HEK293 (cell line): ENCODE data around the gene PNKD.

ENCODE experiments used
- CTCF ChIA-PET: fragments of 350-600 bp; formaldehyde crosslinking; extraction: SDS; loops from one replicate; lab custom pipeline; 2021; ENCODE audit warnings: antibody characterized with exemption; lab: Yijun Ruan, JAX
- POLR2A ChIA-PET: fragments of 300-600 bp; formaldehyde crosslinking; extraction: SDS; loops from one replicate; lab custom pipeline; 2020; ENCODE audit warnings: antibody characterized with exemption, inconsistent platforms; lab: Yijun Ruan, JAX
- H3K27ac ChIP-seq: fragments of 200-500 bp; sonication (Bioruptor generic); 2 replicates; pipeline ENCODE4 v1.5.1; 2014; ENCODE audit warnings: low read depth, low read length, control low read depth, inconsistent platforms; ENCODE audit errors: extremely low read depth
- H3K36me3 ChIP-seq, 2 experiments: fragments of 200-500 bp in 1 of 2; sonication (Bioruptor generic) in 1 of 2; 1 replicate in 1 of 2; 2 replicates in 1 of 2; pipeline ENCODE4 v1.5.1; 2014 to 2017; ENCODE audit warnings: inconsistent platforms in 2 of 2, low read length in 2 of 2; ENCODE audit not compliant: control insufficient read depth in 2 of 2, insufficient read depth in 1 of 2
- H3K4me1 ChIP-seq: fragments of 200-500 bp; sonication (Bioruptor generic); 2 replicates; pipeline ENCODE4 v1.5.1; 2014; ENCODE audit warnings: mild to moderate bottlenecking, low read length, inconsistent platforms; ENCODE audit not compliant: control insufficient read depth, insufficient read depth
- H3K4me3 ChIP-seq: 2 replicates; pipeline ENCODE4 v1.5.1; 2011; ENCODE audit warnings: low read depth, mild to moderate bottlenecking, control low read depth, low read length, moderate library complexity
- H3K9me3 ChIP-seq: fragments of 200-500 bp; sonication (Bioruptor generic); 2 replicates; pipeline ENCODE4 v1.5.1; 2014; ENCODE audit warnings: low read depth, low read length, inconsistent platforms; ENCODE audit not compliant: control insufficient read depth, insufficient read depth
- KLF7 ChIP-seq: fragments of 450-650 bp; formaldehyde crosslinking; IDR thresholded peaks from 2 replicates; pipeline ENCODE4 v1.5.1; 2016; ENCODE audit warnings: missing biosample characterization, missing genetic modification characterization, borderline replicate concordance
- KLF8 ChIP-seq: fragments of 450-650 bp; formaldehyde crosslinking; IDR thresholded peaks from 2 replicates; pipeline ENCODE4 v1.5.1; 2016; ENCODE audit warnings: missing biosample characterization, missing genetic modification characterization
- MEIS1 ChIP-seq: sonication (generic); formaldehyde crosslinking; IDR thresholded peaks from 2 replicates; pipeline ENCODE4 v1.8.1; 2022; ENCODE audit warnings: missing genetic modification reagents, mild to moderate bottlenecking, borderline replicate concordance
- REPIN1 ChIP-seq: fragments of 450-650 bp; formaldehyde crosslinking; IDR thresholded peaks from 2 replicates; pipeline ENCODE4 v1.5.1; 2017; ENCODE audit warnings: missing biosample characterization, missing genetic modification characterization, low read depth
- SP2 ChIP-seq: fragments of 450-650 bp; formaldehyde crosslinking; IDR thresholded peaks from 2 replicates; pipeline ENCODE4 v1.5.1; 2016; ENCODE audit warnings: missing biosample characterization, missing genetic modification characterization
- TRIM28 ChIP-seq: IDR thresholded peaks from 2 replicates; pipeline ENCODE4 v1.6.1; 2011; ENCODE audit warnings: low read length, control low read depth, borderline replicate concordance
- YY2 ChIP-seq: fragments of 450-650 bp; formaldehyde crosslinking; IDR thresholded peaks from 2 replicates; pipeline ENCODE4 v1.5.1; 2016; ENCODE audit warnings: missing biosample characterization, missing genetic modification characterization
- ZBTB44 ChIP-seq: fragments of 450-650 bp; IDR thresholded peaks from 2 replicates; pipeline ENCODE4 v1.5.1; 2018; ENCODE audit warnings: missing biosample characterization, mild to moderate bottlenecking, missing genetic modification characterization
- ZNF146 ChIP-seq: fragments of 450-650 bp; formaldehyde crosslinking; IDR thresholded peaks from 2 replicates; pipeline ENCODE4 v1.5.1; 2016; ENCODE audit warnings: missing biosample characterization, missing genetic modification characterization
- ZNF148 ChIP-seq: fragments of 450-650 bp; formaldehyde crosslinking; IDR thresholded peaks from 2 replicates; pipeline ENCODE4 v1.5.0; 2017; ENCODE audit warnings: missing biosample characterization, missing genetic modification characterization, borderline replicate concordance
- ZNF311 ChIP-seq: fragments of 450-650 bp; formaldehyde crosslinking; IDR thresholded peaks from 2 replicates; pipeline ENCODE4 v1.5.1; 2017; ENCODE audit warnings: missing biosample characterization, missing genetic modification characterization, borderline replicate concordance
- ZNF37A ChIP-seq: fragments of 450-650 bp; IDR thresholded peaks from 2 replicates; pipeline ENCODE4 v1.5.1; 2018; ENCODE audit warnings: missing biosample characterization, missing genetic modification characterization
- ZNF473 ChIP-seq: fragments of 450-650 bp; formaldehyde crosslinking; IDR thresholded peaks from 2 replicates; pipeline ENCODE4 v1.5.1; 2017; ENCODE audit warnings: missing biosample characterization, missing genetic modification characterization
- ZNF530 ChIP-seq: fragments of 450-650 bp; formaldehyde crosslinking; IDR thresholded peaks from 2 replicates; pipeline ENCODE4 v1.5.1; 2016; ENCODE audit warnings: low read depth, missing biosample characterization, missing genetic modification characterization
- ZNF561 ChIP-seq: fragments of 450-650 bp; IDR thresholded peaks from 2 replicates; pipeline ENCODE4 v1.5.1; 2018; ENCODE audit warnings: missing biosample characterization, missing genetic modification characterization, borderline replicate concordance
- ZNF580 ChIP-seq: fragments of 450-650 bp; formaldehyde crosslinking; IDR thresholded peaks from 2 replicates; pipeline ENCODE4 v1.5.1; 2016; ENCODE audit warnings: missing biosample characterization, missing genetic modification characterization
- ZNF623 ChIP-seq: fragments of 450-650 bp; formaldehyde crosslinking; IDR thresholded peaks from 2 replicates; pipeline ENCODE4 v1.5.1; 2016; ENCODE audit warnings: missing biosample characterization, missing genetic modification characterization
- ZNF670 ChIP-seq: fragments of 450-650 bp; formaldehyde crosslinking; IDR thresholded peaks from 2 replicates; pipeline ENCODE4 v1.5.1; 2016; ENCODE audit warnings: missing biosample characterization, missing genetic modification characterization, low read depth
- ZNF776 ChIP-seq: fragments of 450-650 bp; formaldehyde crosslinking; IDR thresholded peaks from 2 replicates; pipeline ENCODE4 v1.5.0; 2017; ENCODE audit warnings: missing biosample characterization, missing genetic modification characterization, borderline replicate concordance
- ZNF830 ChIP-seq: fragments of 450-650 bp; IDR thresholded peaks from 2 replicates; pipeline ENCODE4 v1.5.0; 2018; ENCODE audit warnings: missing biosample characterization, missing genetic modification characterization, low read depth, mild to moderate bottlenecking, moderate library complexity
- ZNF837 ChIP-seq: fragments of 450-650 bp; formaldehyde crosslinking; IDR thresholded peaks from 2 replicates; pipeline ENCODE4 v1.5.1; 2016; ENCODE audit warnings: missing biosample characterization, missing genetic modification characterization
- ZSCAN16 ChIP-seq: fragments of 450-650 bp; formaldehyde crosslinking; IDR thresholded peaks from 2 replicates; pipeline ENCODE4 v1.5.1; 2016; ENCODE audit warnings: missing biosample characterization, missing genetic modification characterization
- ZSCAN18 ChIP-seq: fragments of 450-650 bp; formaldehyde crosslinking; IDR thresholded peaks from 2 replicates; pipeline ENCODE4 v1.5.1; 2016; ENCODE audit warnings: missing biosample characterization, missing genetic modification characterization
- TF ChIP-seq, protein P1 (sequence below): fragments of 450-650 bp; formaldehyde crosslinking; IDR thresholded peaks from 2 replicates; pipeline ENCODE4 v1.5.1; 2016; ENCODE audit warnings: missing biosample characterization, missing genetic modification characterization, borderline replicate concordance
- TF ChIP-seq, protein P2 (sequence below): fragments of 450-650 bp; formaldehyde crosslinking; IDR thresholded peaks from 2 replicates; pipeline ENCODE4 v1.5.1; 2016; ENCODE audit warnings: missing biosample characterization, missing genetic modification characterization
- TF ChIP-seq, protein P3 (sequence below): fragments of 450-650 bp; formaldehyde crosslinking; IDR thresholded peaks from 2 replicates; pipeline ENCODE4 v1.5.1; 2016; ENCODE audit warnings: missing biosample characterization, missing genetic modification characterization

The PNKD gene

DNA sequence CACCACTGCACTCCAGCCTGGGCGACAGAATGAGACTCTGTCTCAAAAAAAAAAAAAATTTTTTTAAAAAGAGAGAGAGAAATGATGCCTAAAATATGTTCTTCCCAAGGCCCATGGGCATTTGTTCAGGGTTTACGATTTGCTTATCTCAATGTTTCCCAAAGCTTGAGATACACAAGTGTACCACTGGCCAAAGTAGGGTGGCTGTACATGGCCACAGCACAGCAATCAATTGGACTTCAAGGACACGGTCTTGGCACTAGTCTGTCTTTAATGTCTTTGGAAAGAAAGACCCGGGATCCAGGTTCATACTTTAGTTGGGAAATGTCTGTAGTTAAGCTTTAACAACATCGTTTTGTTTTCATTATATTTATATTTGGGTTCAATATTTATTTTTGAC is 76.9 kb downstream of the PNKD start:
- H3K27ac ChIP-seq = no peak overlapping the region
- POLR2A ChIA-PET = no interaction called here
- no peak overlapping the region for H3K4me3 ChIP-seq
- H3K4me1 ChIP-seq = peaks cover 6% of the 10 kb centered on the region
- no peaks in the 10 kb centered on the region for H3K36me3 ChIP-seq
- H3K9me3 ChIP-seq = no peaks in the 10 kb centered on the region
- TF ChIP-seq SP2 = no peak
- no peak for TF ChIP-seq ZNF473 (tag by site-specific recombination)
- no peak for TF ChIP-seq KLF8
- TF ChIP-seq ZNF837 (tag by site-specific recombination) = no peak
- TF ChIP-seq ZSCAN16 = no peak
- TF ChIP-seq ZNF561 (tag by site-specific recombination) = no peak
- no peak for TF ChIP-seq ZNF670 (tag by site-specific recombination)
- no peak for TF ChIP-seq ZSCAN18 (tag by site-specific recombination)
- TF ChIP-seq KLF7 (tag by site-specific recombination) = no peak
- CTCF ChIA-PET = interaction anchor here (0.7 to 1.7 kb wide), 3 partner anchors 9 to 48 kb away, joined by 3 to 4 read pairs (median 3); partner anchors contain the start of gene CATIP

DNA sequence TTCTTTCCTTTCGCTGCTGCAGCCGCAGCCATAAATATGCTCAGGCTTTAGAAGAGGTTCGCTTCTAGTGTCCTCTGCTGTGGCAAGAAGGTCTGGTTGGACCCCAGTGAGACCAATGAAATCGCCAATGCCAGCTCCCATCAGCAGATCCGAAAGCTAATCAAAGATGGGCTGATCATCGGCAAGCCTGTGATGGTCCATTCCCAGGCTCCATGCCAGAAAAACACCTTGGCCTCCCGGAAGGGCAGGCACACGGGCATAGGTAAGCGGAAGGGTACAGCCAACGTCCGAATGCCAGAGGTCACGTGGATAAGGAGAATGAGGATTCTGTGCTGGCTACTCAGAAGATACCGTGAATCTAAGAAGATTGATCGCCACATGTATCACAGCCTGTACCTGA is 83.7 kb downstream of the PNKD start:
- CTCF ChIA-PET = interaction anchor here (1.9 kb wide), 1 partner anchor 52 kb away, joined by 11 read pairs; no protein-coding TSS in a partner anchor
- Histone ChIP-seq H3K4me3 (no peak overlapping the region), H3K36me3 (no peaks in the 10 kb centered on the region), H3K27ac (no peak overlapping the region), H3K9me3 (no peaks in the 10 kb centered on the region), H3K4me1 (no peaks in the 10 kb centered on the region)
- POLR2A ChIA-PET = no interaction called here
- no peak for TF ChIP-seq ZNF311
- TF ChIP-seq ZNF830 (tag by site-specific recombination) = no peak
- TF ChIP-seq, protein P1, sequence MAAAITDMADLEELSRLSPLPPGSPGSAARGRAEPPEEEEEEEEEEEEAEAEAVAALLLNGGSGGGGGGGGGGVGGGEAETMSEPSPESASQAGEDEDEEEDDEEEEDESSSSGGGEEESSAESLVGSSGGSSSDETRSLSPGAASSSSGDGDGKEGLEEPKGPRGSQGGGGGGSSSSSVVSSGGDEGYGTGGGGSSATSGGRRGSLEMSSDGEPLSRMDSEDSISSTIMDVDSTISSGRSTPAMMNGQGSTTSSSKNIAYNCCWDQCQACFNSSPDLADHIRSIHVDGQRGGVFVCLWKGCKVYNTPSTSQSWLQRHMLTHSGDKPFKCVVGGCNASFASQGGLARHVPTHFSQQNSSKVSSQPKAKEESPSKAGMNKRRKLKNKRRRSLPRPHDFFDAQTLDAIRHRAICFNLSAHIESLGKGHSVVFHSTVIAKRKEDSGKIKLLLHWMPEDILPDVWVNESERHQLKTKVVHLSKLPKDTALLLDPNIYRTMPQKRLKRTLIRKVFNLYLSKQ (tag by site-specific recombination) = no peak
- no peak for TF ChIP-seq ZNF148 (tag by site-specific recombination)
- TF ChIP-seq REPIN1 (tag by site-specific recombination) = no peak
- TF ChIP-seq, protein P2, sequence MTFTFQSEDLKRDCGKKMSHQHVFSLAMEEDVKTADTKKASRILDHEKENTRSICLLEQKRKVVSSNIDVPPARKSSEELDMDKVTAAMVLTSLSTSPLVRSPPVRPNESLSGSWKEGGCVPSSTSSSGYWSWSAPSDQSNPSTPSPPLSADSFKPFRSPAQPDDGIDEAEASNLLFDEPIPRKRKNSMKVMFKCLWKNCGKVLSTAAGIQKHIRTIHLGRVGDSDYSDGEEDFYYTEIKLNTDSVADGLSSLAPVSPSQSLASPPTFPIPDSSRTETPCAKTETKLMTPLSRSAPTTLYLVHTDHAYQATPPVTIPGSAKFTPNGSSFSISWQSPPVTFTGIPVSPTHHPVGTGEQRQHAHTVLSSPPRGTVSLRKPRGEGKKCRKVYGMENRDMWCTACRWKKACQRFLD (tag by site-specific recombination) = no peak
- no peak for TF ChIP-seq ZNF146 (tag by site-specific recombination)
- TF ChIP-seq ZNF670 (tag by site-specific recombination) = no peak
- TF ChIP-seq ZNF530 (tag by site-specific recombination) = no peak
- TF ChIP-seq ZBTB44 (tag by site-specific recombination) = no peak
- TF ChIP-seq MEIS1 (CRISPR knock-in tag) = no peak
- no peak for TF ChIP-seq ZNF37A
- no peak for TF ChIP-seq ZNF776 (tag by site-specific recombination)
- TF ChIP-seq ZNF623 (tag by site-specific recombination) = no peak
- TF ChIP-seq TRIM28 = no peak
- TF ChIP-seq ZNF580 = no peak
- TF ChIP-seq YY2 (tag by site-specific recombination) = no peak
- TF ChIP-seq, protein P3, sequence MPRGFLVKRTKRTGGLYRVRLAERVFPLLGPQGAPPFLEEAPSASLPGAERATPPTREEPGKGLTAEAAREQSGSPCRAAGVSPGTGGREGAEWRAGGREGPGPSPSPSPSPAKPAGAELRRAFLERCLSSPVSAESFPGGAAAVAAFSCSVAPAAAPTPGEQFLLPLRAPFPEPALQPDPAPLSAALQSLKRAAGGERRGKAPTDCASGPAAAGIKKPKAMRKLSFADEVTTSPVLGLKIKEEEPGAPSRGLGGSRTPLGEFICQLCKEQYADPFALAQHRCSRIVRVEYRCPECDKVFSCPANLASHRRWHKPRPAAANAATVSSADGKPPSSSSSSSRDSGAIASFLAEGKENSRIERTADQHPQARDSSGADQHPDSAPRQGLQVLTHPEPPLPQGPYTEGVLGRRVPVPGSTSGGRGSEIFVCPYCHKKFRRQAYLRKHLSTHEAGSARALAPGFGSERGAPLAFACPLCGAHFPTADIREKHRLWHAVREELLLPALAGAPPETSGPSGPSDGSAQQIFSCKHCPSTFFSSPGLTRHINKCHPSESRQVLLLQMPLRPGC (tag by site-specific recombination) = no peak
